COLO668 (cell line): ENCODE results near the gene HELQ.

Experiments used
- DNase-seq: peaks from one replicate; lab custom pipeline; 2025; ENCODE audit not compliant: unreplicated experiment; lab: John Stamatoyannopoulos, UW

The HELQ gene

DNA sequence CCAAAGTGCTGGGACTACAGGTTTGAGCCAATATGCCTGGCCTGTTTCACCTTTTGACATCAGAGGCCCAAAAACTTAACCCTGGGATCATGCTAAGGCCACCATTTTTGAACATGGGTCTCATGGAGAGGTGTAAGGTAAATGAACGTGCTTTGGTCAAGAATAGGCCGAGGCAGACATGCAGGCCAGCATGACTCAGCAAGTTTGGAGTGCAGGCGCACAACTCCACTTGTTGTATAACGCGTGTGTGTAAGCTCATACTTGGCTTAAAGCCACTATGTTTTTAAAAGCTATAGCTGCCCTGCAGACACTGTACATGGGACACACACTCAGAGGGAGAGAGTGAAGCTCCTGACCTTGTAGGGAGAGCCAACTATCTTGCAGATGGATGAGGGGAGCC, 77.2 kb downstream of the HELQ start:
- peak; percentile 7 for DNase-seq

DNA sequence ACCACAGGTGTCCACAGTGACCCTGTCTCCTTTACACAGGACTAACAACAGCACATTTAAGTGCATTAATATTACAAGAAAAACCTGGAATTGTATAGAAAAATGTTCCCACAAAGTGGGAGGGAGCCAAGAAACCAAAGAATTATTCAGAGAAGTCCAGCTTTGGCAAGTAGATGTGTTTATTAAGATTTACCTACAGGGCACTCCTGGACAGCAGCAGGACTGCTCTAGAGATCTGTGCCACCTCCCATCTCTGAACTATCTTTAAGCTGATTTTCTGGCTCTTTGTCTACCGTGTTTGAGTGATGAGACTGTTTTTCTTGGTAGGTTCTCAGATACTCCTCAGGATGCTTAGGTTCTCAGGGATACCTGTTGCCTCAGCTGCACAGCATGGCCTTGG, 82.7 kb downstream of the HELQ start:
- DNase-seq: no peak

DNA sequence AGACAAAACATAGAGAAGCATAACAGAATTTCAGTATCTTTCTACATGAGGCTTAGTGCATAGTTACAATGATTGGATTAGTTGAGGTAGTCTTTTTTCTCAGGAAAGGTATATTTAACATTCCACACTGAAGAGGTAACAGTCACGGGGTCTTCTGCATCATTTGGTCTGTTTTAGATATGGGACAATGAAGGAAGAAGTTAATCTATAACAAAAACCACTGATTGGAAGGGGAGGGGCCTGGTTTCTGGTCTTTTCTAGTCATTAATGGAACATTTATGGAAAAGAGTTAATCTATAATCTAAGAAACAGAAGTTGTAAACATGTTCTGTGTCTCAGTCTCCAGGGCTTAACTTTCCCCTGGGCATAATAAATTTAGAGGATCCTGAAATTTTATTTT, 83.7 kb downstream of the HELQ start:
- DNase-seq: no peak

GRCh38 chr4:83371235-83371634, 84.4 kb downstream of the HELQ start:
- no peak for DNase-seq

GRCh38 chr4:83370640-83370906, 85.0 kb downstream of the HELQ start:
- no peak for DNase-seq

DNA sequence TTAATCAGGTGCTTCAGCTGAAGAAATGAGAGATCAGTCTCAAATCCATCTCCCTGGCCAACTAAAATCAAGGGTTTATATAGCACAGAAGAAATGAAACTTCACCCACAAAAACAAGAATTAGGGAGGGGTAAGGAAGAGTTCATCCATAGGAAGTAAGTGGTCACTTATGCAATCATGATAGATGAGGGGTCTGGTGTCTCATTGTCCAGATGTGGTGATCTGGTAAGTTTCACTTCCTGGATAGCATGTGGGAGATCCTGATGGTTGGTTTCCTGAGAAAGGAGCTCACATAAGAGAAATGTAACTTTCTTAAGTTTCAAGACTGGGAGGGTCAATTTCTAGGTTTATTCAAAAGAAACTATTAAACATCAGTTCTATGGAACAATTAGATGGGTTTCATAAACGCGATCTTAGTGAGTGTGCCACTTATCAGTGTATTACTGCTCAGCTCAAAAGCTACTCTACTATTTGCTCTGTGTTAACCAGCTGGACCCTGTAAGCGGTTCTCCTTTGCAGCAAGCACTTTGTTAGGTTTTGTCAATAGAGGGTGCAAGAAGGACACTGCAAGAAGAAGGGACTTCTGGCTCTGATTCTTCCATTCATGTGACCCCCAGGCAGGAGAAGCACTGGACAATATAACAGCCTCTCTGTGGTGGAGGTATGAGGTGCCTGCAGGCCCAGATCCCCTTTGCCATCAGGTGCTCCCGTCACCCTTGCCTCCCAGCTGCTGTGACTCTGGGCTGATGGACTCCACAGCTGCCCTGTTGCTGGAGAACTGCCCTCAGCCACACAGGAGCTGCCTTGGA, 85.6 kb downstream of the HELQ start:
- DNase-seq: no peak

DNA sequence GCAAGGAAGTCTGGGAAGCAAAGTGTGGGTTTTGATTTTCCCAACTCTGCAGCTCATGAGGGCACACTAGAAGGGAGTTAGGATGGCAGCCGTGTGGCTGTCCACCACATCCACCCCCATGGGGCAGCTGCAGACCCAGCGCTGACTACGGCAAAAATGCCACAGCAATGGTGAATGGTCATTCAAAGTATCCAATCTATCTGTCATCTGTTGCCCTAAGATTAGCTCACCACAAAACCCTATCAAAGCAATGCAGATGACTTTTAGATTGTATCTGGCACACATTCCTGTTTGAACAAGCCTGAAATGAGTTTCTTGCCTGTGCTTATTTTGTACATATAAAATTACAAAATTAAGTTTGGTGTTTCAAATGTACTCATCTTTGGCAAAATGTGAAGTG, 91.3 kb downstream of the HELQ start:
- DNase-seq: no peak

DNA sequence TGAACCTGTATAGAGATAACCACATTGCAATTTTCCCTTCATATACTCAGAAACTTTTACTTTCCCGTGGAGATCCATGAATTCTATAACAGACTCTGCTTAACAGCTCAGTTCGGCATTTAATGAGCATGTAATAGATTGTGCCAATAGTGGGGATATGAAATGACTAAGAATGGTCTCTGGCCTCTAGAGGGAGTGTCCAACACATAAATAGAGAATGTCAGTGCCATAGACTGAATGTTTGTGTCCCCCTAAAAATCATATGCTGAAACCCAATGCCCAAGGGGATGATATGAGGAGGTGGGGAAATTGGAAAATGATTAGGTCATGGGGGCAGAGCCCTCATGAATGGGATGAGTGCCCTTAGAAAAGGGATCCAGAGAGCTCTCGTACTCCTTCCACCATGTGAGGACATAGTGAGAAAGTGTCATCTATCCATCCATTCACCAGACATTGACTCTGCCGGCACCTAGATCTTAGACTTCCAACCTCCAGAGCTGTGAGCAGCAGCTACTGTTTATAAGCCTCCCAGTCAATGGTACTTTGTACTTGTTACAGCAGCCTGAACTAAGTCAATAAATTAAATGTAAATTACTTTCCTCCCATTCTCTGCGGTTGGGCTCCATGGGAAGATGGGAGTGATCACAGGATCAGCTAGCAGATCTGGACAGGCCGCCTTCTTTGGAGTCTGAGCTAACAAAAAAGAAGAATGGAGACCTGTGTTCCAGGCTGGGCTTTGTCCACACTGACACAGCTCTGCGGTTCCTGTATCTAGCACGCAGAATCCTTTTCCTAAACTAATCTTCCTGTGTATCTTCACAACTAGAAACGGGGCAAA, 92.9 kb downstream of the HELQ start:
- peak; percentile 42 for DNase-seq

- no peak for DNase-seq
These were observed 94.1 kb downstream of the HELQ start for GRCh38 chr4:83361416-83362103.

GRCh38 chr4:83360018-83360417, 95.6 kb downstream of the HELQ start:
- no peak for DNase-seq

GRCh38 chr4:83358410-83358809, 97.2 kb downstream of the HELQ start:
- DNase-seq: no peak
